HEK293 (cell line): ENCODE data around the gene ADAMTS10.

Experiments
- GFI1B ChIP-seq: fragments of 450-650 bp; formaldehyde crosslinking; IDR thresholded peaks from 2 replicates; pipeline ENCODE4 v1.5.1; 2016; ENCODE audit warnings: missing biosample characterization, missing genetic modification characterization
- IKZF3 ChIP-seq: fragments of 450-650 bp; IDR thresholded peaks from 2 replicates; pipeline ENCODE4 v1.5.0; 2018; ENCODE audit warnings: missing biosample characterization, mild to moderate bottlenecking, missing genetic modification characterization, moderate library complexity
- MZF1 ChIP-seq: fragments of 450-650 bp; formaldehyde crosslinking; IDR thresholded peaks from 2 replicates; pipeline ENCODE4 v1.5.1; 2017; ENCODE audit warnings: missing biosample characterization, missing genetic modification characterization, borderline replicate concordance
- OVOL3 ChIP-seq: fragments of 450-650 bp; formaldehyde crosslinking; IDR thresholded peaks from 2 replicates; pipeline ENCODE4 v1.5.1; 2016; ENCODE audit warnings: missing biosample characterization, missing genetic modification characterization
- WT1 ChIP-seq: fragments of 450-650 bp; formaldehyde crosslinking; IDR thresholded peaks from 2 replicates; pipeline ENCODE4 v1.5.1; 2016; ENCODE audit warnings: missing biosample characterization, missing genetic modification characterization
- YY2 ChIP-seq: fragments of 450-650 bp; formaldehyde crosslinking; IDR thresholded peaks from 2 replicates; pipeline ENCODE4 v1.5.1; 2016; ENCODE audit warnings: missing biosample characterization, missing genetic modification characterization
- ZBTB1 ChIP-seq: fragments of 450-650 bp; formaldehyde crosslinking; IDR thresholded peaks from 2 replicates; pipeline ENCODE4 v1.5.1; 2016; ENCODE audit warnings: missing biosample characterization, missing genetic modification characterization
- ZBTB20 ChIP-seq: fragments of 450-650 bp; formaldehyde crosslinking; IDR thresholded peaks from 2 replicates; pipeline ENCODE4 v1.5.1; 2016; ENCODE audit warnings: missing biosample characterization, missing genetic modification characterization
- ZFP69B ChIP-seq: fragments of 450-650 bp; formaldehyde crosslinking; IDR thresholded peaks from 2 replicates; pipeline ENCODE4 v1.5.1; 2016; ENCODE audit warnings: missing biosample characterization, missing genetic modification characterization
- ZIC2 ChIP-seq: fragments of 450-650 bp; formaldehyde crosslinking; IDR thresholded peaks from 2 replicates; pipeline ENCODE4 v1.5.1; 2016; ENCODE audit warnings: missing biosample characterization, missing genetic modification characterization
- ZNF10 ChIP-seq: fragments of 450-650 bp; formaldehyde crosslinking; IDR thresholded peaks from 2 replicates; pipeline ENCODE4 v1.5.1; 2017; ENCODE audit warnings: missing biosample characterization, missing genetic modification characterization
- ZNF138 ChIP-seq: fragments of 450-650 bp; formaldehyde crosslinking; IDR thresholded peaks from 2 replicates; pipeline ENCODE4 v1.5.1; 2016; ENCODE audit warnings: missing biosample characterization, missing genetic modification characterization, borderline replicate concordance
- ZNF157 ChIP-seq: fragments of 450-650 bp; formaldehyde crosslinking; IDR thresholded peaks from 2 replicates; pipeline ENCODE4 v1.5.1; 2016; ENCODE audit warnings: missing biosample characterization, missing genetic modification characterization
- ZNF175 ChIP-seq: fragments of 450-650 bp; formaldehyde crosslinking; IDR thresholded peaks from 2 replicates; pipeline ENCODE4 v1.5.1; 2016; ENCODE audit warnings: missing biosample characterization, missing genetic modification characterization
- ZNF211 ChIP-seq: fragments of 450-650 bp; formaldehyde crosslinking; IDR thresholded peaks from 2 replicates; pipeline ENCODE4 v1.5.1; 2016; ENCODE audit warnings: low read depth, missing biosample characterization, missing genetic modification characterization
- ZNF404 ChIP-seq: fragments of 450-650 bp; formaldehyde crosslinking; IDR thresholded peaks from 2 replicates; pipeline ENCODE4 v1.5.1; 2017; ENCODE audit warnings: missing biosample characterization, missing genetic modification characterization
- ZNF426 ChIP-seq: fragments of 450-650 bp; formaldehyde crosslinking; IDR thresholded peaks from 2 replicates; pipeline ENCODE4 v1.5.1; 2017; ENCODE audit warnings: missing biosample characterization, missing genetic modification characterization, mild to moderate bottlenecking, inconsistent platforms, moderate library complexity
- ZNF48 ChIP-seq: fragments of 450-650 bp; formaldehyde crosslinking; IDR thresholded peaks from 2 replicates; pipeline ENCODE4 v1.5.1; 2016; ENCODE audit warnings: missing biosample characterization, missing genetic modification characterization
- ZNF501 ChIP-seq: fragments of 450-650 bp; formaldehyde crosslinking; IDR thresholded peaks from 2 replicates; pipeline ENCODE4 v1.5.1; 2016; ENCODE audit warnings: missing biosample characterization, missing genetic modification characterization
- ZNF555 ChIP-seq: fragments of 450-650 bp; formaldehyde crosslinking; conservative IDR thresholded peaks from 2 replicates; pipeline ENCODE4 v1.5.1; 2017; ENCODE audit warnings: missing biosample characterization, mild to moderate bottlenecking, missing genetic modification characterization, inconsistent platforms
- ZNF624 ChIP-seq: fragments of 450-650 bp; formaldehyde crosslinking; IDR thresholded peaks from 2 replicates; pipeline ENCODE4 v1.5.1; 2017; ENCODE audit warnings: missing biosample characterization, missing genetic modification characterization
- ZNF626 ChIP-seq: fragments of 450-650 bp; sonication (Bioruptor Pico); formaldehyde crosslinking; IDR thresholded peaks from 2 replicates; pipeline ENCODE4 v1.5.1; 2018; ENCODE audit warnings: missing biosample characterization, missing genetic modification characterization, inconsistent platforms
- ZNF776 ChIP-seq: fragments of 450-650 bp; formaldehyde crosslinking; IDR thresholded peaks from 2 replicates; pipeline ENCODE4 v1.5.0; 2017; ENCODE audit warnings: missing biosample characterization, missing genetic modification characterization, borderline replicate concordance
- ZNF785 ChIP-seq: fragments of 450-650 bp; formaldehyde crosslinking; IDR thresholded peaks from 2 replicates; pipeline ENCODE4 v1.5.1; 2016; ENCODE audit warnings: missing biosample characterization, missing genetic modification characterization
- ZNF830 ChIP-seq: fragments of 450-650 bp; IDR thresholded peaks from 2 replicates; pipeline ENCODE4 v1.5.0; 2018; ENCODE audit warnings: missing biosample characterization, missing genetic modification characterization, low read depth, mild to moderate bottlenecking, moderate library complexity
- ZSCAN18 ChIP-seq: fragments of 450-650 bp; formaldehyde crosslinking; IDR thresholded peaks from 2 replicates; pipeline ENCODE4 v1.5.1; 2016; ENCODE audit warnings: missing biosample characterization, missing genetic modification characterization
- TF ChIP-seq, protein P1 (sequence below): fragments of 450-650 bp; formaldehyde crosslinking; IDR thresholded peaks from 2 replicates; pipeline ENCODE4 v1.5.1; 2016; ENCODE audit warnings: missing biosample characterization, missing genetic modification characterization
- TF ChIP-seq, protein P2 (sequence below): fragments of 450-650 bp; formaldehyde crosslinking; IDR thresholded peaks from 2 replicates; pipeline ENCODE4 v1.5.1; 2016; ENCODE audit warnings: missing biosample characterization, missing genetic modification characterization
- TF ChIP-seq, protein P3 (sequence below): fragments of 450-650 bp; formaldehyde crosslinking; conservative IDR thresholded peaks from 2 replicates; pipeline ENCODE4 v1.5.1; 2016; ENCODE audit warnings: low read depth, missing biosample characterization, missing genetic modification characterization

The ADAMTS10 gene

DNA sequence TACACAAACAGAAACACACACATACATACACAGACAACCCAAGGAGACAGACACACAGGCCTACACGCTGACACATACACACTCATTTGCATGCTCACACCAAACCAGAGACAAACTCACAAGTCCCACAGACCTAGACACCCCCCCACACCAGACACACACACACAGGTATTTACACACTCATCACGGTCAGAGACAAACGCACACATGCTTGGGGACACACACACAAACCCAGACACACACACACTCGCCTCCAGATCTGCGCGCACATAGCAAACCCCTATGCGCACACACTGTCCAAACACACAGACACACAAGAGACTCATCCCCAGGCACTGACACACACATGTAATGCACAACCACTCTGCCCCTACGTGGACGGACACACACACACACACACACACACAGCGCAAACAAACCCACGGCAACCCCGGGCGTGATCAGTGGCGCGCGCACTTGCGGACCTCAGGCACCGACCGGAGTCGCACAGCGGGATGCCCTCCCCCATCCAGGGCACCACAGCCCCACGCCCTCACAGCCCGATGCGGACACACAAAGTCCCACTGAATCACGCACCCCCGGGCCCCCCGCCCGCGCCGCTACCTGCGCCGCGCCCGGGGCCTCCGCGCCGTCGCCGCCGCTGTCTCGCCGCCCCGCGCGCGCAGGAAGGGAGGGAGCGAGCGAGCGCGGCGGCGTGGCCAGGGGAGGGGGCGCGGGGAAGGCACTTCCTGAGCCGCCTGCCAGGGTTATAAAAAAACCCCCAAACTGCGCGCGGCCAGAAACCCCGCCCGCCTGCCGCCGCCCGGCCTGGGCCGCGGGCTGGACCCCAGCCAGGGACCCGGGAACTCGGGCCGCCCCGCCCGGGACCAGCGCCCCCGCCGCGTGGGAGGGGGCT, at the start of gene ADAMTS10 (continued):
- TF ChIP-seq ZNF48 (no peak), ZNF10 (no peak), ZNF626 (tag by site-specific recombination) (no peak), GFI1B (no peak), ZNF830 (tag by site-specific recombination) (no peak), YY2 (tag by site-specific recombination) (0 out of 2 replicates have a peak, but pooled peaks have one; percentile 9), ZSCAN18 (tag by site-specific recombination) (peak; percentile 88; the same call in 1 of the 2 replicates), ZNF624 (no peak), ZBTB20 (tag by site-specific recombination) (peak; percentile 25; the same call in 1 of the 2 replicates), ZNF404 (tag by site-specific recombination) (no peak), OVOL3 (tag by site-specific recombination) (no peak), ZFP69B (tag by site-specific recombination) (0 out of 2 replicates have a peak, but pooled peaks have one; percentile 10), ZNF211 (tag by site-specific recombination) (no peak), ZNF501 (tag by site-specific recombination) (no peak), ZNF138 (tag by site-specific recombination) (no peak), MZF1 (tag by site-specific recombination) (no peak), ZNF555 (tag by site-specific recombination) (no peak), WT1 (tag by site-specific recombination) (no peak), ZNF175 (no peak), ZNF157 (tag by site-specific recombination) (peak; percentile 50; the same call in 1 of the 2 replicates), ZNF785 (peak; percentile 87), ZNF426 (no peak), IKZF3 (no peak), ZIC2 (peak; percentile 87), ZNF776 (tag by site-specific recombination) (no peak), ZBTB1 (0 out of 2 replicates have a peak, but pooled peaks have one; percentile 26)
- TF ChIP-seq, protein P1, sequence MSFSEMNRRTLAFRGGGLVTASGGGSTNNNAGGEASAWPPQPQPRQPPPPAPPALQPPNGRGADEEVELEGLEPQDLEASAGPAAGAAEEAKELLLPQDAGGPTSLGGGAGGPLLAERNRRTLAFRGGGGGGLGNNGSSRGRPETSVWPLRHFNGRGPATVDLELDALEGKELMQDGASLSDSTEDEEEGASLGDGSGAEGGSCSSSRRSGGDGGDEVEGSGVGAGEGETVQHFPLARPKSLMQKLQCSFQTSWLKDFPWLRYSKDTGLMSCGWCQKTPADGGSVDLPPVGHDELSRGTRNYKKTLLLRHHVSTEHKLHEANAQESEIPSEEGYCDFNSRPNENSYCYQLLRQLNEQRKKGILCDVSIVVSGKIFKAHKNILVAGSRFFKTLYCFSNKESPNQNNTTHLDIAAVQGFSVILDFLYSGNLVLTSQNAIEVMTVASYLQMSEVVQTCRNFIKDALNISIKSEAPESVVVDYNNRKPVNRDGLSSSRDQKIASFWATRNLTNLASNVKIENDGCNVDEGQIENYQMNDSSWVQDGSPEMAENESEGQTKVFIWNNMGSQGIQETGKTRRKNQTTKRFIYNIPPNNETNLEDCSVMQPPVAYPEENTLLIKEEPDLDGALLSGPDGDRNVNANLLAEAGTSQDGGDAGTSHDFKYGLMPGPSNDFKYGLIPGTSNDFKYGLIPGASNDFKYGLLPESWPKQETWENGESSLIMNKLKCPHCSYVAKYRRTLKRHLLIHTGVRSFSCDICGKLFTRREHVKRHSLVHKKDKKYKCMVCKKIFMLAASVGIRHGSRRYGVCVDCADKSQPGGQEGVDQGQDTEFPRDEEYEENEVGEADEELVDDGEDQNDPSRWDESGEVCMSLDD (tag by site-specific recombination): peak; percentile 75; the same call in 1 of the 2 replicates
- TF ChIP-seq, protein P2, sequence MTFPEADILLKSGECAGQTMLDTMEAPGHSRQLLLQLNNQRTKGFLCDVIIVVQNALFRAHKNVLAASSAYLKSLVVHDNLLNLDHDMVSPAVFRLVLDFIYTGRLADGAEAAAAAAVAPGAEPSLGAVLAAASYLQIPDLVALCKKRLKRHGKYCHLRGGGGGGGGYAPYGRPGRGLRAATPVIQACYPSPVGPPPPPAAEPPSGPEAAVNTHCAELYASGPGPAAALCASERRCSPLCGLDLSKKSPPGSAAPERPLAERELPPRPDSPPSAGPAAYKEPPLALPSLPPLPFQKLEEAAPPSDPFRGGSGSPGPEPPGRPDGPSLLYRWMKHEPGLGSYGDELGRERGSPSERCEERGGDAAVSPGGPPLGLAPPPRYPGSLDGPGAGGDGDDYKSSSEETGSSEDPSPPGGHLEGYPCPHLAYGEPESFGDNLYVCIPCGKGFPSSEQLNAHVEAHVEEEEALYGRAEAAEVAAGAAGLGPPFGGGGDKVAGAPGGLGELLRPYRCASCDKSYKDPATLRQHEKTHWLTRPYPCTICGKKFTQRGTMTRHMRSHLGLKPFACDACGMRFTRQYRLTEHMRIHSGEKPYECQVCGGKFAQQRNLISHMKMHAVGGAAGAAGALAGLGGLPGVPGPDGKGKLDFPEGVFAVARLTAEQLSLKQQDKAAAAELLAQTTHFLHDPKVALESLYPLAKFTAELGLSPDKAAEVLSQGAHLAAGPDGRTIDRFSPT (tag by site-specific recombination): peak; percentile 37; the same call in 1 of the 2 replicates
- TF ChIP-seq, protein P3, sequence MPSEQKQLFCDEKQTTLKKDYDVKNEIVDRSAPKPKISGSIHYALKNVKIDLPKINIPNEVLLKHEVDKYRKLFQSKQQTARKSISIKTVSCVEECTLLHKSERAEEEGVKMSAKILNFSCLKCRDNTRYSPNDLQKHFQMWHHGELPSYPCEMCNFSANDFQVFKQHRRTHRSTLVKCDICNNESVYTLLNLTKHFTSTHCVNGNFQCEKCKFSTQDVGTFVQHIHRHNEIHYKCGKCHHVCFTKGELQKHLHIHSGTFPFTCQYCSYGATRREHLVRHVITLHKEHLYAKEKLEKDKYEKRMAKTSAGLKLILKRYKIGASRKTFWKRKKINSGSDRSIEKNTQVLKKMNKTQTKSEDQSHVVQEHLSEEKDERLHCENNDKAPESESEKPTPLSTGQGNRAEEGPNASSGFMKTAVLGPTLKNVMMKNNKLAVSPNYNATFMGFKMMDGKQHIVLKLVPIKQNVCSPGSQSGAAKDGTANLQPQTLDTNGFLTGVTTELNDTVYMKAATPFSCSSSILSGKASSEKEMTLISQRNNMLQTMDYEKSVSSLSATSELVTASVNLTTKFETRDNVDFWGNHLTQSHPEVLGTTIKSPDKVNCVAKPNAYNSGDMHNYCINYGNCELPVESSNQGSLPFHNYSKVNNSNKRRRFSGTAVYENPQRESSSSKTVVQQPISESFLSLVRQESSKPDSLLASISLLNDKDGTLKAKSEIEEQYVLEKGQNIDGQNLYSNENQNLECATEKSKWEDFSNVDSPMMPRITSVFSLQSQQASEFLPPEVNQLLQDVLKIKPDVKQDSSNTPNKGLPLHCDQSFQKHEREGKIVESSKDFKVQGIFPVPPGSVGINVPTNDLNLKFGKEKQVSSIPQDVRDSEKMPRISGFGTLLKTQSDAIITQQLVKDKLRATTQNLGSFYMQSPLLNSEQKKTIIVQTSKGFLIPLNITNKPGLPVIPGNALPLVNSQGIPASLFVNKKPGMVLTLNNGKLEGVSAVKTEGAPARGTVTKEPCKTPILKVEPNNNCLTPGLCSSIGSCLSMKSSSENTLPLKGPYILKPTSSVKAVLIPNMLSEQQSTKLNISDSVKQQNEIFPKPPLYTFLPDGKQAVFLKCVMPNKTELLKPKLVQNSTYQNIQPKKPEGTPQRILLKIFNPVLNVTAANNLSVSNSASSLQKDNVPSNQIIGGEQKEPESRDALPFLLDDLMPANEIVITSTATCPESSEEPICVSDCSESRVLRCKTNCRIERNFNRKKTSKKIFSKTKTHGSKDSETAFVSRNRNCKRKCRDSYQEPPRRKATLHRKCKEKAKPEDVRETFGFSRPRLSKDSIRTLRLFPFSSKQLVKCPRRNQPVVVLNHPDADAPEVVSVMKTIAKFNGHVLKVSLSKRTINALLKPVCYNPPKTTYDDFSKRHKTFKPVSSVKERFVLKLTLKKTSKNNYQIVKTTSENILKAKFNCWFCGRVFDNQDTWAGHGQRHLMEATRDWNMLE (tag by site-specific recombination): no peak
